ENCODE results near the gene GPSM3.
"Not testable (repeated sequence)": the region's sequence is repeated elsewhere in the genome, so short reads cannot be mapped to it uniquely, and the experiment has no call there.

The GPSM3 gene

GRCh38 chr6:32149092-32149755 lies 43.2 kb downstream of the GPSM3 start:
- DNase-seq = no peak

- DNase-seq = peak in 1 of 2 experiments; percentile 22
Measured at GRCh38 chr6:32148289-32149091, 44.0 kb downstream of the GPSM3 start.

DNA sequence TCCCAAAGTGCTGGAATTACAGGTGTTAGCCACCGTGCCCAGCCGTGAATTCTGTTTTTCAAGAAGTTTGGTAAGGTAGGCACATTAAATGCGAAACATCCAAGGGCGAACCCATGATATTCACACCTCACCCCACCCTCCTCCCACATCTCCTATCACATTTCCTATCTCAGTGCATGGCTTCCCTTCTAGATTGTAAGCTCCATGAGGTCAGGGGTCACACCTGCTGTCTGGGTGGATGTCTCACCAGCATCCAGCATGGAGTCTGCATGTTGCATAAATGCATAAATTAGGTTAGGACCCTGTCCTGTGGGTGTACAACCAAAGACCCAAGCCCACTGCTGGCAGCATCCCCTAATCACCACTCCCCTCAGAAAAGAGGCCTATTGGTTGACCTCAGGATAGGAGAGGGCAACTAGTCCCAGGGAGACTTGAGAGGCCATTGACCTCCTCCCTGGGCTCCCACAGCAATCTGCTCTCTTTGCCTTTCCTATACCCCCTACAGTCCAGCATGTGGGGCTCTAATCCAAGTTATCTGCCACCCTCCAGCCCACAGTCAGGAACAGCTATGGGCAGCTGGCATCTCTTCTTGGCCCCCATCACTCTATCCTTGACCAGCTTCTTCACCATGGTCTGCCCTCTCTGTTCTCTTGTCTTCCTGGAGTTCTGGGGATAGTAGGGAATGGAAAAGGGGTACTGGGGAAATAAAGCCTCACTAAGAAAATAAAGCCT lies 44.9 kb downstream of the GPSM3 start:
- no peak for DNase-seq

GRCh38 chr6:32146687-32147086 lies 45.8 kb downstream of the GPSM3 start:
- DNase-seq = no peak

DNA sequence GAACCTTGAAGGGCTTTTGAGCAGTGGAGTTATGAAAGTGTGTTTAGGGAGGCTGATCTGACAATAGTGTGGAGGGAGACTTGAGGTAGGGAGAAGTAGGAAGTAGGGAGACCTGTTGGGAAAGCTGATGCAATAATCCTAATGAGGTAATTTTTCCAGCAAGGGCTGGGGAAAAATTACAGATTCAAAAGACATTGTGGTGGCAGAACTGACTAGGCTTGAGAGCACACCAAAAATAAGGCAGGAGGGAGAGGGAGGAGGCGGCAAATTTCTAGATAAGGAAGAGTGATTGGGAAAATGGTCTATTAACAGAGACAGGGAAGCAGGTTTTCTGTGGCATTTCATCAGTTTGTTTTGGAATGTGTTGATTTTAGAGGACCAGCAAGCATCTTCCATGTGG lies 46.2 kb downstream of the GPSM3 start:
- DNase-seq = no peak

GRCh38 chr6:32144238-32144637 lies 48.2 kb downstream of the GPSM3 start:
- DNase-seq = not testable (repeated sequence)
